ENCODE measurements around the gene C5orf24. TPM values are rescaled to one million over a fixed set of nuclear protein-coding genes. Genes with fewer than 3 reads are reported as not detected.
"Not testable (repeated sequence)": the region's sequence is repeated elsewhere in the genome, so short reads cannot be mapped to it uniquely, and the experiment has no call there.

The C5orf24 gene
- total RNA-seq, 1 experiment from 2014 or later, result 29.2 TPM

GRCh38 chr5:134844252-134844651 lies 1.5 kb upstream of the C5orf24 start:
- peaks cover 28% of the 10 kb centered on the region for H3K79me2 ChIP-seq (ENCODE audit: low read depth)
- H3F3A ChIP-seq (ENCODE audit: insufficient read depth, low read depth), result peaks cover 45% of the 10 kb centered on the region
- no peak for TF ChIP-seq CTCF (conservative IDR thresholded peaks at IDR 0.05)
- TF ChIP-seq EZH2 (IDR thresholded peaks at IDR 0.05; ENCODE audit: low read depth), result no peak
- H3K4me3 ChIP-seq, result no peak overlapping the region
- CTCF ChIA-PET, result no interaction called here
- intact Hi-C loops (cut with micrococcal nuclease; ENCODE audit: unreplicated experiment), result no loop called here
- no TSS peak for BruUV-seq (replicated peaks)
- H3K27ac ChIP-seq, result no peak overlapping the region
- no peak overlapping the region for H3K4me2 ChIP-seq
- no peak for DNase-seq
- no peaks in the 10 kb centered on the region for H3K9me2 ChIP-seq (ENCODE audit: insufficient read depth)
- no peak overlapping the region for H2AFZ ChIP-seq
- H3K9me3 ChIP-seq (ENCODE audit: insufficient read depth, low read depth), result no peaks in the 10 kb centered on the region
- H3K36me3 ChIP-seq (ENCODE audit: low read depth), result no peaks in the 10 kb centered on the region
- H4K20me1 ChIP-seq (ENCODE audit: insufficient read depth), result no peaks in the 10 kb centered on the region
- POLR2A ChIA-PET (ENCODE audit: unreplicated experiment), result no interaction called here
- H3K27me3 ChIP-seq (ENCODE audit: insufficient read depth, low read depth), result no peaks in the 10 kb centered on the region
- peaks cover 28% of the 10 kb centered on the region for H3K4me1 ChIP-seq (replicated peaks; ENCODE audit: insufficient read depth)

- TSS peak; percentile 94 for BruUV-seq (replicated peaks)
- CTCF ChIA-PET, result interaction anchor here (0.5 kb wide), 1 partner anchor 14 kb away, joined by 3 read pairs; no protein-coding TSS in a partner anchor
- no peak for DNase-seq
Observed at GRCh38 chr5:134845335-134845851, 375 bp upstream of the C5orf24 start.

GRCh38 chr5:134846641-134846960 lies 833 bp downstream of the C5orf24 start:
- CTCF ChIA-PET, result no interaction called here
- Histone ChIP-seq H3K9me3 (ENCODE audit: insufficient read depth, low read depth) (no peaks in the 10 kb centered on the region), H3K4me2 (peak overlapping the region; percentile 81), H2AFZ (peak overlapping the region; percentile 86), H3K4me1 (replicated peaks; ENCODE audit: insufficient read depth) (peaks cover 38% of the 10 kb centered on the region), H3K36me3 (ENCODE audit: low read depth) (no peaks in the 10 kb centered on the region), H3F3A (ENCODE audit: insufficient read depth, low read depth) (peaks cover 51% of the 10 kb centered on the region), H3K4me3 (peak overlapping the region; percentile 74), H3K79me2 (ENCODE audit: low read depth) (peaks cover 33% of the 10 kb centered on the region), H3K27ac (peak overlapping the region; percentile 68; the same call in 1 of the 2 replicates), H3K9me2 (ENCODE audit: insufficient read depth) (no peaks in the 10 kb centered on the region), H3K27me3 (ENCODE audit: insufficient read depth, low read depth) (no peaks in the 10 kb centered on the region), H4K20me1 (ENCODE audit: insufficient read depth) (0 out of 2 replicates have a peak, but pooled peaks cover 3% of the 10 kb centered on the region)
- intact Hi-C loops (cut with micrococcal nuclease; ENCODE audit: unreplicated experiment), result loop anchor here (5.0 kb wide), 1 partner anchor 56 kb away; no protein-coding TSS in a partner anchor
- POLR2A ChIA-PET (ENCODE audit: unreplicated experiment), result no interaction called here
- no peak for DNase-seq
- TF ChIP-seq EZH2 (IDR thresholded peaks at IDR 0.05; ENCODE audit: low read depth), result no peak
- no peak for TF ChIP-seq CTCF (conservative IDR thresholded peaks at IDR 0.05)
- BruUV-seq (replicated peaks), result no TSS peak

More at GRCh38 chr5:134845335-134845851, 375 bp upstream of the C5orf24 start:
- no peaks in the 10 kb centered on the region for H4K20me1 ChIP-seq (ENCODE audit: insufficient read depth)
- H3K79me2 ChIP-seq (ENCODE audit: low read depth), result peaks cover 29% of the 10 kb centered on the region
- peak overlapping the region; percentile 81 for H3K4me2 ChIP-seq
- H3K4me1 ChIP-seq (replicated peaks; ENCODE audit: insufficient read depth), result peaks cover 29% of the 10 kb centered on the region
- no peaks in the 10 kb centered on the region for H3K27me3 ChIP-seq (ENCODE audit: insufficient read depth, low read depth)
- H3K4me3 ChIP-seq, result peak overlapping the region; percentile 74; the same call in 1 of the 2 replicates
- no peaks in the 10 kb centered on the region for H3K9me2 ChIP-seq (ENCODE audit: insufficient read depth)
- no peaks in the 10 kb centered on the region for H3K36me3 ChIP-seq (ENCODE audit: low read depth)
- intact Hi-C loops (cut with micrococcal nuclease; ENCODE audit: unreplicated experiment), result loop anchor here (1.0 to 5.0 kb wide), 2 partner anchors 29 to 57 kb away; partner anchors contain the start of gene TXNDC15
- H3F3A ChIP-seq (ENCODE audit: insufficient read depth, low read depth), result peaks cover 56% of the 10 kb centered on the region
- POLR2A ChIA-PET (ENCODE audit: unreplicated experiment), result interaction anchor here (0.6 kb wide), 2 partner anchors 12 to 15 kb away, joined by 3 to 17 read pairs; no protein-coding TSS in a partner anchor
- no peaks in the 10 kb centered on the region for H3K9me3 ChIP-seq (ENCODE audit: insufficient read depth, low read depth)
- no peak for TF ChIP-seq CTCF (conservative IDR thresholded peaks at IDR 0.05)
- TF ChIP-seq EZH2 (IDR thresholded peaks at IDR 0.05; ENCODE audit: low read depth), result no peak
- peak overlapping the region; percentile 86 for H2AFZ ChIP-seq
- peak overlapping the region; percentile 68 for H3K27ac ChIP-seq

GRCh38 chr5:134849434-134849933 lies 3.7 kb downstream of the C5orf24 start:
- POLR2A ChIA-PET (ENCODE audit: unreplicated experiment); H4K20me1 ChIP-seq (ENCODE audit: insufficient read depth); H2AFZ ChIP-seq; H3K9me2 ChIP-seq (ENCODE audit: insufficient read depth); H3K4me3 ChIP-seq; DNase-seq; H3K9me3 ChIP-seq (ENCODE audit: insufficient read depth, low read depth); BruUV-seq (replicated peaks); H3K27ac ChIP-seq; H3K27me3 ChIP-seq (ENCODE audit: insufficient read depth, low read depth); H3K4me2 ChIP-seq: not testable (repeated sequence)
- Histone ChIP-seq H3K36me3 (ENCODE audit: low read depth) (peaks cover 18% of the 10 kb centered on the region; the same call in 1 of the 2 replicates), H3K4me1 (replicated peaks; ENCODE audit: insufficient read depth) (peaks cover 22% of the 10 kb centered on the region), H3F3A (ENCODE audit: insufficient read depth, low read depth) (peaks cover 37% of the 10 kb centered on the region), H3K79me2 (ENCODE audit: low read depth) (peaks cover 51% of the 10 kb centered on the region)
- CTCF ChIA-PET, result interaction anchor here (0.5 to 0.6 kb wide), 2 partner anchors 54 to 57 kb away, joined by 4 to 11 read pairs; no protein-coding TSS in a partner anchor
- intact Hi-C loops (cut with micrococcal nuclease; ENCODE audit: unreplicated experiment), result loop anchor here (5.0 kb wide), 1 partner anchor 53 kb away; no protein-coding TSS in a partner anchor

All from PC-9 (cell line).